Pancreas (tissue), 10 donors: Measurements from ENCODE around the gene SMIM20. TPM values are rescaled to one million over a fixed set of nuclear protein-coding genes. Genes with fewer than 3 reads are reported as not detected.

Experiments
- ATAC-seq, 4 donors: fragments of 200-7000 bp; cut with Tn5 transposase; one replicate each; pipeline versions ENCODE4 v1.8.0 to v1.9.1; 2020; ENCODE audit warnings: mild to moderate bottlenecking in 4 of 4, moderate library complexity in 4 of 4
- DNase-seq, 6 donors: peaks; one replicate each; pipeline ENCODE4 v3.0.0-alpha.2; 2020
- FAIRE-seq: peaks from 2 replicates; lab custom pipeline; 2012; peaks lifted over from hg19 to GRCh38; lab: Jason Lieb, UNC
- H3K27ac ChIP-seq, 4 donors: fragments of 200-600 bp; sonication (generic); 1 replicate in 3 of 4; 2 replicates in 1 of 4; pipeline versions ENCODE4 v1.5.0 to v1.8.0; 2020
- H3K27me3 ChIP-seq, 4 donors: fragments of 200-600 bp; one replicate each; pipeline ENCODE4 v1.8.0; 2021
- H3K36me3 ChIP-seq, 3 donors: fragments of 200-600 bp; sonication (generic) in 1 of 3; one replicate each; pipeline versions ENCODE4 v1.5.0 to v1.8.0; 2020 to 2021
- H3K4me1 ChIP-seq, 3 donors: fragments of 200-600 bp; one replicate each; pipeline ENCODE4 v1.8.0; 2021
- H3K4me3 ChIP-seq, 4 donors: fragments of 200-600 bp; sonication (generic) in 2 of 4; one replicate each; pipeline versions ENCODE4 v1.5.0 to v1.8.0; 2020 to 2021
- H3K9me3 ChIP-seq, 4 donors: fragments of 200-600 bp; one replicate each; pipeline ENCODE4 v1.8.0; 2021
- WGBS, 2 donors: extraction: QIAGEN DNeasy Blood & Tissue Kit; methylation state at CpG; one replicate each; pipeline ENCODE4 v1.1.7; 2013; 5-methylcytosine and 5-hydroxymethylcytosine counted together
- intact Hi-C, 3 donors: fragments of 100-400 bp; cut with DNase I; formaldehyde crosslinking; loops; one replicate each; pipeline versions ENCODE4 v1.11.1 to v1.14.2; 2022
- polyA plus RNA-seq, 2 donors: library from polyadenylated mRNA; stranded (reverse); fragments of 200-250 nt; gene quantifications; one replicate each; pipeline ENCODE4 v1.2.3, GENCODE V29; 2013
- total RNA-seq, 6 donors: library from RNA; stranded (reverse); fragmentation: NEBNext Ultra II Directional in 4 of 6; extraction: Animal tissue kit (Norgen Biotek cat#: 25700) in 4 of 6; gene quantifications; one replicate each; pipeline versions ENCODE4 v1.2.1 to v1.2.4, GENCODE V29; 2021 to 2023
- TF ChIP-seq, protein P1 (sequence below), 4 donors: fragments of 200-600 bp; sonication (generic) in 3 of 4; IDR thresholded peaks; one replicate each; pipeline versions ENCODE4 v1.5.0 to v1.8.0; 2021; ENCODE audit warnings: antibody characterized with exemption in 4 of 4
- donor health status: healthy with polysubstance abuse.
- donor health status: DM: no; HTN: no; CAD: no; lungs with moderate emphysema.
- donor health status: DM: no; HTN: no; CAD: no.
- donor health status: control.
- donor health status: control.
- donor health status: Bipolar disorder and iron deficiency.
- donor health status: DM: yes; HTN: yes; CAD: no.
- donor health status: DM: no; HTN: no; CAD: no.
- donor health status: DM: no; HTN: no; CAD: no.
- donor health status: DM: yes; HTN: yes; CAD: no.

The SMIM20 gene
- total and polyA plus RNA-seq, 8 donors, result 11.7 to 37.4 (median 18.7) TPM

DNA sequence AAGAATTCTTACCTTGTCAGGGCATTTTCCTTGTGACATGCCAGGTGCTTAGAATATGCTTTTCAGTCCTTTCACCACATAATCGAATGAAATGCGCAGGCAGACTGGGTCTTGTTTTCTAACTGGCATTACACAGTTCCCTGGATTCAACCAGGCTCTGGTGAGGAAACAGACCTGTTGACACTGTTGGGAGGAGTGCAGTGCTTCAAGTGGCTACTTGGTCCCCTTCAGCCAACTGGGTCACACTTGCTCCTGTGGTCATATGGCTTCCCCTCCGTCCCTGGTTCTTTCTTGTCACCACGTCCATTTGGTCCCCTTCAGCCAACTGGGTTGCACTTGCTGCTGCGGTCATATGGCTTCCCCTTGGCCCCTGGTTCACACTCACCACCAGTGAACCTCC lies 9.7 kb downstream of the SMIM20 start:
- H3K4me1 ChIP-seq, result peaks cover 0 to 19% (median 10%) of the 10 kb centered on the region in 3 donors
- no peak overlapping the region for H3K4me3 ChIP-seq
- DNase-seq (no peak), ATAC-seq (no peak), FAIRE-seq (no peak)
- 93 to 96% methylated on average over 5 of the region's 5 CpGs for WGBS, 2 donors
- intact Hi-C loops, result no loop called here
- H3K27ac ChIP-seq, result no peak overlapping the region
- H3K9me3 ChIP-seq, result no peaks in the 10 kb centered on the region
- no peaks in the 10 kb centered on the region for H3K27me3 ChIP-seq
- no peaks in the 10 kb centered on the region for H3K36me3 ChIP-seq
- TF ChIP-seq, protein P1, sequence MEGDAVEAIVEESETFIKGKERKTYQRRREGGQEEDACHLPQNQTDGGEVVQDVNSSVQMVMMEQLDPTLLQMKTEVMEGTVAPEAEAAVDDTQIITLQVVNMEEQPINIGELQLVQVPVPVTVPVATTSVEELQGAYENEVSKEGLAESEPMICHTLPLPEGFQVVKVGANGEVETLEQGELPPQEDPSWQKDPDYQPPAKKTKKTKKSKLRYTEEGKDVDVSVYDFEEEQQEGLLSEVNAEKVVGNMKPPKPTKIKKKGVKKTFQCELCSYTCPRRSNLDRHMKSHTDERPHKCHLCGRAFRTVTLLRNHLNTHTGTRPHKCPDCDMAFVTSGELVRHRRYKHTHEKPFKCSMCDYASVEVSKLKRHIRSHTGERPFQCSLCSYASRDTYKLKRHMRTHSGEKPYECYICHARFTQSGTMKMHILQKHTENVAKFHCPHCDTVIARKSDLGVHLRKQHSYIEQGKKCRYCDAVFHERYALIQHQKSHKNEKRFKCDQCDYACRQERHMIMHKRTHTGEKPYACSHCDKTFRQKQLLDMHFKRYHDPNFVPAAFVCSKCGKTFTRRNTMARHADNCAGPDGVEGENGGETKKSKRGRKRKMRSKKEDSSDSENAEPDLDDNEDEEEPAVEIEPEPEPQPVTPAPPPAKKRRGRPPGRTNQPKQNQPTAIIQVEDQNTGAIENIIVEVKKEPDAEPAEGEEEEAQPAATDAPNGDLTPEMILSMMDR (IDR thresholded peaks at IDR 0.05), result no peak

DNA sequence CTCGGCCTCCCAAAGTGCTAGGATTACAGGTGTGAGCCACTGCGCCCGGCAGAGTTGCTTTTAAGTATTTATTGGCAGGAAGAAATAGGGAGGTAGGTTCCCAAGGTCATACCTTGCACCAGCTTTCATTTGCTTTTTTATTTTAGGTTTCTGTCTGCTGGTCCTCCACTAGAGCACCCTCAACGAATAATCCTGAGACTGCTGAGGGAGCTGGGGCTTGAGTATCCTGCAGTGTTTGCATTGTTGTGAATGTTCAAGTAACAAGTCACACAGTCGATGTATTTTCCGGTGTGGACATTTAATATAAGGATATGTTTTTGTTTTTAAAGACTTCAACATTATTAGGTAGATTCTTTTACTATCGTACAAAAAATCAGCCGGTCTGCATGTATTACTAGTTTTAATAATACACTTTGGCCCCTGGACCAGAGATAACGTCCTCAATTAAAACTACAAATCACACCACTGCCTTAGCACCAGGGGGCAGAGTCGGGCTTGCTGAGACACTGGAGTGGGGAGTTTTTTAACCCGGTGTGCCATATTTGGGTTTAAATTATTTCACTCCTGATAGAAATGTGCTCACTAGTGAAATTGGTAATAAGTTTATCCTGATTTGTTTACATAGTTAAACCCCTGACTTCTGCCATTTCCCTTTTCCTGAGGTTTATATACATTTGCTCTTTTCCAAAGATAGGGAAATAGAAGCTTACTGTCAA lies 11.6 kb downstream of the SMIM20 start:
- peak in 3 of 4 donors; percentile 45 to 67 (median 53) for ATAC-seq
- Histone ChIP-seq H3K36me3 (no peaks in the 10 kb centered on the region), H3K27ac (no peak overlapping the region), H3K4me1 (peaks cover 0 to 21% (median 10%) of the 10 kb centered on the region in 3 donors), H3K27me3 (no peaks in the 10 kb centered on the region), H3K9me3 (no peaks in the 10 kb centered on the region), H3K4me3 (no peak overlapping the region)
- 42 to 60% methylated on average over 11 of the region's 11 CpGs for WGBS, 2 donors
- TF ChIP-seq, protein P1 (IDR thresholded peaks at IDR 0.05), result peak in 2 of 4 donors; percentile 15 to 18
- FAIRE-seq, result no peak
- no peak for DNase-seq
- intact Hi-C loops, result no loop called here

DNA sequence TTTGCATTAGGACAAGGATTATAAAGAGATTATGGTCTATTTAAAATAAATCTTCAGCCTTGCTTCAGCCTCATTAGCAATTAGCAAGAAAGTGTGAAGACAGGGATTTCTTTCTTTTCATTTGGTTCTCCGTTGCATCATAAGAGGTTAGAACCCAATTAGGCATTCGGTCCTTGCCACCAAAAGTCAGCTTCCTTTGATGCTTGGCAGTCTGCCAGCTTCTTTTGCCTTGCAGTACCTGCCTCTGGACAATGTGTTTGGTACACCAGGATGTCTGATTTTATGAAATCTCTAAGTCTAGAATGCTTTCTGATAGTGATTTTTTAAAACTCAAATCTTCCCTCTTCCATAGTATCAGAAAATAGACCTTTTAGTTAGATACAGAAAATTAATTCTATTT lies 12.4 kb downstream of the SMIM20 start:
- ATAC-seq, result no peak
- Histone ChIP-seq H3K9me3 (no peaks in the 10 kb centered on the region), H3K27me3 (no peaks in the 10 kb centered on the region), H3K4me1 (peaks cover 0 to 21% (median 10%) of the 10 kb centered on the region in 3 donors), H3K27ac (no peak overlapping the region), H3K36me3 (no peaks in the 10 kb centered on the region), H3K4me3 (no peak overlapping the region)
- no peak for FAIRE-seq
- intact Hi-C loops, result no loop called here
- TF ChIP-seq, protein P1 (IDR thresholded peaks at IDR 0.05), result no peak
- no peak for DNase-seq
- WGBS, 2 donors, result 72 to 77% methylated on average over 2 of the region's 2 CpGs

DNA sequence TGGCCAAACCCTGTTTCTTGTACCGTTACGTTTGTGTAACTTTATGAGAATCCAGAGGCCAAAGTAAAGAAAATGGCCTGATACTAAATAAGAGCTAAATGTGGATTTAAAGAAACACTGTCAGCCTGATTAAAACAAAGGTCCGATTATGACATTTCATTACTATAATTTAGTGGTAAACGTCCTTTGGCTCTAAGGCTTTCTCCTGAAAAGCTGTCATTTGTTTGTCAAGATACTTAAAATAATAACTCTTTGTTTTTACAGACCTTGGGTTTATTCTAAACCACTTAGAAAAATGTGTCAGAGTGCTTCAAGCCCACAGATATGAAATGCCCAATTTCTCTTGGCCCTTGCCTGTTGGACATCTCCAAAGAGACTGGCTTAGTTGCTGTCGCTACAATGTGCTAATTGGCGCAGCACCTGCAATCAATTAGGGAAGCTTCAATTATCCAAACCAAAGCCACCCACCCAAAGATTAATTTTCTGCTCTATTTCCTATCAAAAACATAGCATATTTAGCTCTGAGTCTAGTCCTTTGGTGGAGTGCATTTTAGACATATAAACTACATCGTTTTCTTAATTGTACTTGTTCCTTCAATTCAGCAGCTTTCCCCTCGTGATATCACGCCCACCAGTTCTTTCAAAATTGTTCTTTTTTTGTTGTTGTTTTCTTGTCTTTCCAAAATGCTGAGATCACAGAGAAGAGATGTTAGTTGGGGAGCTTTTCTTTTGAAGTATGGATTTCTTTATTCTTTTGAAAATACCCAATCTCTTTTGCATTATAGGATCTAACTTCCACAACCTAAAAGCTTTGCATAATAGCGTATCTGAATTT lies 13.6 kb downstream of the SMIM20 start:
- TF ChIP-seq, protein P1 (IDR thresholded peaks at IDR 0.05), result no peak
- peak overlapping the region in 2 of 4 donors; percentile 34 to 62 for H3K27ac ChIP-seq
- no peaks in the 10 kb centered on the region for H3K27me3 ChIP-seq
- H3K36me3 ChIP-seq, result no peaks in the 10 kb centered on the region
- H3K4me1 ChIP-seq, result peaks cover 0 to 21% (median 10%) of the 10 kb centered on the region in 3 donors
- no peaks in the 10 kb centered on the region for H3K9me3 ChIP-seq
- H3K4me3 ChIP-seq, result no peak overlapping the region
- DNase-seq (no peak), ATAC-seq (peak in 1 of 4 donors; percentile 10), FAIRE-seq (no peak)
- intact Hi-C loops, result no loop called here
- WGBS, 2 donors, result 60 to 64% methylated on average over 10 of the region's 10 CpGs
